Ovary (tissue), 3 donors: Measurements from ENCODE around the gene AGBL4.

Source experiments
- CTCF ChIP-seq, 3 donors: fragments of 450-650 bp in 2 of 3; fragments of 200-600 bp in 1 of 3; IDR thresholded peaks; one replicate each; pipeline versions ENCODE4 v1.5.1 to v1.8.0; 2016 to 2022; ENCODE audit warnings: antibody characterized with exemption in 3 of 3, mild to moderate bottlenecking in 1 of 3
- EP300 ChIP-seq: sonication (generic); formaldehyde crosslinking; IDR thresholded peaks from one replicate; pipeline ENCODE4 v1.6.1; 2017; ENCODE audit warnings: antibody characterized with exemption
- POLR2A ChIP-seq: fragments of 450-650 bp; IDR thresholded peaks from one replicate; pipeline ENCODE4 v1.6.1; 2017; ENCODE audit warnings: antibody characterized with exemption, mild to moderate bottlenecking, moderate library complexity
- donor health status: DM: no; HTN: no; CAD: no.

GRCh38 chr1:48687282-48688045 lies 1336.3 kb downstream of the AGBL4 start:
- no peak for TF ChIP-seq CTCF (IDR thresholded peaks at IDR 0.05)
- no peak for TF ChIP-seq EP300
- no peak for TF ChIP-seq POLR2A
